Measurements from ENCODE around the gene TAF15.

DNA sequence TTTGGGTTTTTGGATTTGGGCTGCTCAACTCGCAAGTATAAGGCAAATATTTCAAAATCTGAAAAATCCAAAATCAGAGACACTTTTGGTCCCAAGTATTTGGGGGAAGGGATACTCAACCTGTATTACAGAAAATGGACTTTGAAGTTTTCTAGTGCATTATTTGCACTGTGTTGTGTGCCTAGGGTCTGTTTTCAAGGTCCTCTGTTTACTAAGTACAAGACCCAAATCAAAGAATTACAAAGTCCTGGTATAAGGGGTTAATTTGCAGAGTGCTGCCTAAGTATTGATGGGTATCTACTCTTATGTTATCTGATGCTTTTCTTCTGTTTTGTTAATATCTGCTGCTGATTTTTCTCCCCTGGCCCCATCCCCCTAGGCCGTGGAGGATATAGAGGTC, 34.4 kb downstream of the TAF15 start:
- TF ChIP-seq EZH2phosphoT487 (IDR thresholded peaks at IDR 0.05; ENCODE audit: borderline replicate concordance, low read depth, low read length): no peak
- TF ChIP-seq, protein P1, sequence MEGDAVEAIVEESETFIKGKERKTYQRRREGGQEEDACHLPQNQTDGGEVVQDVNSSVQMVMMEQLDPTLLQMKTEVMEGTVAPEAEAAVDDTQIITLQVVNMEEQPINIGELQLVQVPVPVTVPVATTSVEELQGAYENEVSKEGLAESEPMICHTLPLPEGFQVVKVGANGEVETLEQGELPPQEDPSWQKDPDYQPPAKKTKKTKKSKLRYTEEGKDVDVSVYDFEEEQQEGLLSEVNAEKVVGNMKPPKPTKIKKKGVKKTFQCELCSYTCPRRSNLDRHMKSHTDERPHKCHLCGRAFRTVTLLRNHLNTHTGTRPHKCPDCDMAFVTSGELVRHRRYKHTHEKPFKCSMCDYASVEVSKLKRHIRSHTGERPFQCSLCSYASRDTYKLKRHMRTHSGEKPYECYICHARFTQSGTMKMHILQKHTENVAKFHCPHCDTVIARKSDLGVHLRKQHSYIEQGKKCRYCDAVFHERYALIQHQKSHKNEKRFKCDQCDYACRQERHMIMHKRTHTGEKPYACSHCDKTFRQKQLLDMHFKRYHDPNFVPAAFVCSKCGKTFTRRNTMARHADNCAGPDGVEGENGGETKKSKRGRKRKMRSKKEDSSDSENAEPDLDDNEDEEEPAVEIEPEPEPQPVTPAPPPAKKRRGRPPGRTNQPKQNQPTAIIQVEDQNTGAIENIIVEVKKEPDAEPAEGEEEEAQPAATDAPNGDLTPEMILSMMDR (conservative IDR thresholded peaks at IDR 0.05; ENCODE audit: low read length): no peak
